ACC112 (cell line): Measurements from ENCODE around the gene C9orf43.
A peak's percentile ranks its signal among the peaks of the same experiment; 100 is the strongest.
"Not testable (repeated sequence)": the region's sequence is repeated elsewhere in the genome, so short reads cannot be mapped to it uniquely, and the experiment has no call there.

ENCODE experiments used
- H2AFZ ChIP-seq: fragments of 200-600 bp; sonication (generic); one replicate; pipeline ENCODE4 v1.6.0; 2017; ENCODE audit warnings: antibody characterized with exemption, low read length; ENCODE audit not compliant: unreplicated experiment
- H3K27ac ChIP-seq: fragments of 200-600 bp; sonication (generic); 2 replicates; pipeline ENCODE4 v1.5.1; 2014; ENCODE audit warnings: low read depth, mild to moderate bottlenecking, antibody characterized with exemption, low read length, moderate library complexity
- H3K27me3 ChIP-seq: fragments of 200-600 bp; sonication (generic); 2 replicates; pipeline ENCODE4 v1.6.1; 2014; ENCODE audit warnings: mild to moderate bottlenecking, antibody characterized with exemption, low read length, moderate library complexity, mixed read lengths; ENCODE audit not compliant: insufficient read depth
- H3K36me3 ChIP-seq: fragments of 200-600 bp; sonication (generic); 2 replicates; pipeline ENCODE4 v1.6.1; 2016; ENCODE audit warnings: mild to moderate bottlenecking, antibody characterized with exemption, low read length, moderate library complexity, mixed read lengths; ENCODE audit not compliant: insufficient read depth
- H3K4me1 ChIP-seq: fragments of 200-600 bp; sonication (generic); one replicate; pipeline ENCODE4 v1.6.1; 2016; ENCODE audit warnings: low read length, mixed read lengths; ENCODE audit not compliant: insufficient read depth, unreplicated experiment, control insufficient read depth
- H3K4me3 ChIP-seq: fragments of 200-600 bp; sonication (generic); 2 replicates; pipeline ENCODE4 v1.5.1; 2014; ENCODE audit warnings: mild to moderate bottlenecking, low read depth, low read length
- H3K79me2 ChIP-seq: fragments of 200-600 bp; sonication (generic); one replicate; pipeline ENCODE4 v1.6.0; 2016; ENCODE audit warnings: low read length; ENCODE audit not compliant: control insufficient read depth, unreplicated experiment, insufficient read depth

C9orf43 gene

GRCh38 chr9:113399646-113400200 is 10.8 kb upstream of the C9orf43 start:
- peaks cover 4% of the 10 kb centered on the region for H3K79me2 ChIP-seq
- peaks cover 15% of the 10 kb centered on the region for H3K4me1 ChIP-seq
- no peak overlapping the region; the same call in 1 of the 2 replicates for H3K4me3 ChIP-seq
- H3K27me3 ChIP-seq, result no peaks in the 10 kb centered on the region
- H2AFZ ChIP-seq, result no peak overlapping the region
- H3K36me3 ChIP-seq, result no peaks in the 10 kb centered on the region
- H3K27ac ChIP-seq, result no peak overlapping the region

DNA sequence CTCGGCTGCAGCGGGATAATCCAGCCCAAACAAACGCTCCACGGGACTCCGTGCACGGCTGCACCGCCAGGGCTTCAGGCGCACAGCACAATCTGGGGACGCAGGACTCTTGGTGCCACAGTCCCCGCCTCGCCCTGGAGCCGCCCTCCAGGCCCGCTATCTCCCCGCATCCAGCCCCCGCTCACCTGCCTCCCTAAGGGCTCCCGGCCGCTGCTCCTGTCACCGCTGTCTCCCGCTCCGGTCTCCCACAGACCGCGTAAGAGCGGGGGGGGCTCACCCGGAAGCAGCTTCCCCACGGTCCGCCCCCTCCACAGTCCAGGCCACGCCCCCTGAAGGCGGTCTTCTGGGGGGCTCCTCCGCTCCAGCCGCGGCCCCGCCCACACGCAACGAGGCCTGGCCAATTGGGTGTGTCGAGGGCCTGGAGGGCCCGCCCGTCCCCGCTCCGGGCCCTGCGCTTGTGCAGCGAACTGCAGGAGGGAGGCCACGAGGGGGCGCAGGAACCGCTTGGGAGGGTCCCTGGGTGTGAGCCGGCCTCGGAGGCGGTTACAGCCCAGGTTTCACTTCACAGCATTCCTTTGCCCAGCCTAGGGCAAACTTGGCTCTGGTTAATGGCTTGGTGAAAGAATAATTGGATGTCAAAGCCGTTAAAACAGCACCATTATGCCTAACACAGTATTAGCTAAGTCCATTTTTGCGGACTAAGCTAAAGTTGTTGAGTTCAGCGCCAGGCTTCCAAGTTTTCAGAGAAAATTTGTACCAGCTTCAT is 9.3 kb upstream of the C9orf43 start, which contains the start of gene ALAD:
Gene ALAD, minus strand, starts transcription at position 258 of the 766 bp plus-strand sequence. CDS start 7,725 bp downstream, outside the sequence.
- Histone ChIP-seq H3K27ac (no peak within 1 kb of the TSS), H3K36me3 (no peaks in the 10 kb centered on the region), H3K79me2 (peaks cover 4% of the 10 kb centered on the region), H3K4me3 (peak within 1 kb of the TSS; percentile 82), H2AFZ (peak within 1 kb of the TSS; percentile 93), H3K27me3 (no peaks in the 10 kb centered on the region), H3K4me1 (peaks cover 15% of the 10 kb centered on the region)

DNA sequence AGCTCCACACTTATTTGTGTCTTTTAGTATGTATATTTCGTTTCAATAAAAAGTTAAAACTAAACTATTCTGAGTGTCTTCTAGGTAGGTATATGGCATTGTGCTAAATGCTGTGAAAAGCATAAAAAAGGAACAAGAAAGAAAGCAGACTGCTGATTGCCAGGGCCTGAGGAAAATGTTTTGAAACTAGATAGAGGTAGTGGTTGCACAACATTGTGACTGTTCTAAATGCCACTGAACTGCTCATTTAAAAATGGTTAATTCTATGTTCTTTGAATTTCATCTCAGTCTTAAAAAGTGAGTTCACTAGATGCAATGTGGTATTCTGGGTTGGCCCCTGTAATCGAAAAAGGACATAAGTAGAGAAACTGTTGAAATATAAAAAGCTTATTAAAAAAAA is 6.9 kb upstream of the C9orf43 start:
- H3K27me3 ChIP-seq, result no peaks in the 10 kb centered on the region
- no peak overlapping the region for H2AFZ ChIP-seq
- peaks cover 10% of the 10 kb centered on the region for H3K36me3 ChIP-seq
- H3K4me1 ChIP-seq, result peaks cover 10% of the 10 kb centered on the region
- H3K27ac ChIP-seq, result no peak overlapping the region
- no peak overlapping the region for H3K4me3 ChIP-seq
- H3K79me2 ChIP-seq, result peaks cover 20% of the 10 kb centered on the region

GRCh38 chr9:113406353-113406752 is 4.2 kb upstream of the C9orf43 start:
- Histone ChIP-seq H3K36me3 (peaks cover 12% of the 10 kb centered on the region), H3K4me1 (peaks cover 14% of the 10 kb centered on the region), H3K79me2 (peaks cover 30% of the 10 kb centered on the region)
- not testable (repeated sequence) for H2AFZ ChIP-seq, H3K27ac ChIP-seq, H3K27me3 ChIP-seq, H3K4me3 ChIP-seq

- H2AFZ ChIP-seq, H3K27me3 ChIP-seq, H3K27ac ChIP-seq, H3K4me3 ChIP-seq: not testable (repeated sequence)
- Histone ChIP-seq H3K36me3 (peaks cover 12% of the 10 kb centered on the region), H3K79me2 (peaks cover 30% of the 10 kb centered on the region), H3K4me1 (peaks cover 14% of the 10 kb centered on the region)
Measured at GRCh38 chr9:113406873-113407511, 3.6 kb upstream of the C9orf43 start.

- Histone ChIP-seq H3K79me2 (peaks cover 30% of the 10 kb centered on the region), H2AFZ (peak overlapping the region; percentile 36), H3K27me3 (no peaks in the 10 kb centered on the region), H3K4me1 (peaks cover 14% of the 10 kb centered on the region), H3K36me3 (peaks cover 12% of the 10 kb centered on the region), H3K4me3 (peak overlapping the region; percentile 84), H3K27ac (peak overlapping the region; percentile 93)
Measured at GRCh38 chr9:113409481-113409880, 1.1 kb upstream of the C9orf43 start.

- Histone ChIP-seq H2AFZ (peak overlapping the region; percentile 36), H3K4me3 (peak overlapping the region; percentile 84), H3K27ac (peak overlapping the region; percentile 93), H3K27me3 (no peaks in the 10 kb centered on the region), H3K4me1 (peaks cover 14% of the 10 kb centered on the region), H3K79me2 (peaks cover 30% of the 10 kb centered on the region), H3K36me3 (peaks cover 12% of the 10 kb centered on the region)
Measured at GRCh38 chr9:113409883-113410206, 702 bp upstream of the C9orf43 start.

- H3K36me3 ChIP-seq, result no peaks in the 10 kb centered on the region
- no peaks in the 10 kb centered on the region for H3K4me1 ChIP-seq
- no peak overlapping the region for H3K4me3 ChIP-seq
- no peaks in the 10 kb centered on the region for H3K27me3 ChIP-seq
- no peaks in the 10 kb centered on the region for H3K79me2 ChIP-seq
- no peak overlapping the region for H3K27ac ChIP-seq
- H2AFZ ChIP-seq, result no peak overlapping the region
Measured at GRCh38 chr9:113416149-113416721, 5.7 kb downstream of the C9orf43 start.

DNA sequence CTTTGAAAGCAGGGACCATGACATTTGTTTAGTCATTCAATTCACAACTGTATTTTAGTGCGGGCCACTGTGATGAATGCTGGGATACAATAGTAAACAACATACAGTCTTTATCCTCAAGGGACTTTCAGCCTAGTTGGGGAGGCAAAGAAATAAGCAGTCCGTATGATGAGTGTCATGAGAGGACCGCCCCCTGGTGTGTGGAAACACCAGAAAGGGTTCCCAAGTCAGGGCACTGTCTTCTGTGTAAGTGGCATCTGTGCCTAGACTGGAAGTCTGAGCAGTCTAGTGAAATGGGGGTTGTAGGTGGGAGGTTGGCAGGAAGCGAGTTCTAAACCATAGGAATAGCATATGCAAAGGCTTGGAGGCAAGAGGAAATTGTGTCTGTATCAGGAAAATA is 6.8 kb downstream of the C9orf43 start:
- Histone ChIP-seq H3K79me2 (no peaks in the 10 kb centered on the region), H3K4me3 (no peak overlapping the region), H3K36me3 (no peaks in the 10 kb centered on the region), H3K27ac (no peak overlapping the region), H3K27me3 (no peaks in the 10 kb centered on the region), H3K4me1 (no peaks in the 10 kb centered on the region), H2AFZ (no peak overlapping the region)

DNA sequence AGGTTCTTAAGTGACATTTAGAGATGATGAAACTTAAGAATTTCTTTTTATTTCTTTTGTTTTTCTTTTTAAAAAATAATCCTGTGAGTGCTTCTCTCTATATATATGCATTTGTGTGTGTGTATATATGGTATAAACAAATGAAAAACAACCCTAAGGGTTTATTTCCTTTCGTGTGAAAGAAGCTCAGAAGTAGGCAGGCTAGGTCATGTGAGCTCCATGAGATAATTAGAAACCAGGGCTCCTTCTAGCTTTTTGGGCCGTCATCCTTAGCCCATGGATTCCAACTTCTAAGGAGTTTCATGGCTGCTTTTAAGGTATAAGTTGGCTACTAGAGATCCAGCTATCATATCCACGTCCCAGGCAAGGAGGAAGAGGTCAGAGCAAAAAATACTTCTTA is 11.2 kb downstream of the C9orf43 start:
- no peak overlapping the region for H3K27ac ChIP-seq
- no peaks in the 10 kb centered on the region; the same call in 1 of the 2 replicates for H3K27me3 ChIP-seq
- H3K4me3 ChIP-seq, result no peak overlapping the region
- H3K4me1 ChIP-seq, result no peaks in the 10 kb centered on the region
- H3K36me3 ChIP-seq, result no peaks in the 10 kb centered on the region
- H2AFZ ChIP-seq, result no peak overlapping the region
- H3K79me2 ChIP-seq, result no peaks in the 10 kb centered on the region
